Right forelimb (tissue), 1 donor: ENCODE results near the gene AMER2.

Experiments
- DNase-seq: peaks from one replicate; pipeline ENCODE4 v3.0.0-alpha.2; 2018

Gene AMER2, protein sequence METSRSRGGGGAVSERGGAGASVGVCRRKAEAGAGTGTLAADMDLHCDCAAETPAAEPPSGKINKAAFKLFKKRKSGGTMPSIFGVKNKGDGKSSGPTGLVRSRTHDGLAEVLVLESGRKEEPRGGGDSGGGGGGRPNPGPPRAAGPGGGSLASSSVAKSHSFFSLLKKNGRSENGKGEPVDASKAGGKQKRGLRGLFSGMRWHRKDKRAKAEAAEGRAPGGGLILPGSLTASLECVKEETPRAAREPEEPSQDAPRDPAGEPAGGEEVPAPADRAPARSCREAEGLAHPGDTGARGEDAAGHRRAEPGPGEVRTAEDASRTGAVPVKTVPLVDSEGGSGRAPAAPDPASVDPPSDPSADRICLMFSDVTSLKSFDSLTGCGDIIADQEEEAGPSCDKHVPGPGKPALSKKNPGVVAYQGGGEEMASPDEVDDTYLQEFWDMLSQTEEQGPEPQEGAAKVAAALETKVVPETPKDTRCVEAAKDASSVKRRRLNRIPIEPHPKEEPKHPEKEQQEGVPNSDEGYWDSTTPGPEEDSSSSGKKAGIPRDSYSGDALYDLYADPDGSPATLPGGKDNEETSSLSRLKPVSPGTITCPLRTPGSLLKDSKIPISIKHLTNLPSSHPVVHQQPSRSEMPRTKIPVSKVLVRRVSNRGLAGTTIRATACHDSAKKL

DNA sequence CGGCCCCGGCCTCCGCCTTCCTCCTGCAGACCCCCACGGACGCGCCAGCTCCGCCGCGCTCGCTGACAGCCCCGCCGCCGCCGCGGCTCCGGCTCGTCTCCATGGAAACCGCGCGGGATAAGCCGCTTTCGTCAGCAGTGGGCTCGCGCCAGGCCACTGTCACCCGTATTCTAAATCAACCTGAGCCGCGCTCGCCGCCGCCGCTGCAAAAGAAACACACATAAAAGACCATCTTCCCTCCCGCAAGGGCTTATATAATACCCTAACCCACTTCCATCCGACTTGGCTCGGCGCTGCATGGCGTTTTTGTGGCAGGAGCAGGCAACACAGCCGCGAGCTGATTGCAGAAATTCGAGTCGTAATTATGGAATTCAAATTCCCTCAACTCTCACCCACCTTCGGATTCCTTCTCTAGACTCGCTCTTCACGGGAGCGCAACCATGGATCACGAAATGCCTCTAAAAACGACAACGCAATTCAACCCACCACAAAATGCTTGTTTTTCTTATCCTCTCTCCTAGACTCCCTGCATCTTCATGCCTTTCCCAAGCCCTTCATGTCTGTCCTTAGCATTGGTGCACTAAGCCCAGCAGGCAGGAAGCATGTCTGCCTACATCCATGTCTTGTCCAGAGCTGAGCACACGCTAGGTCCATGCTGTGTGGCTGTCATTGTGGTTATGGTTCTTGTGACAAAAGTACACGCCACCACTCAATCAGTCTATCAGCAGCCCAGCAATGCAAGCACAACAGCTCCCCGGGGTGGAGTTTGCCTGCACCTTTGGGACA lies at the start of gene AMER2:
Gene AMER2, minus strand, starts transcription at position 772 of the 786 bp plus-strand sequence. Its CDS starts 669 bp downstream, at position 103.
- DNase-seq = peak; percentile 71

DNA sequence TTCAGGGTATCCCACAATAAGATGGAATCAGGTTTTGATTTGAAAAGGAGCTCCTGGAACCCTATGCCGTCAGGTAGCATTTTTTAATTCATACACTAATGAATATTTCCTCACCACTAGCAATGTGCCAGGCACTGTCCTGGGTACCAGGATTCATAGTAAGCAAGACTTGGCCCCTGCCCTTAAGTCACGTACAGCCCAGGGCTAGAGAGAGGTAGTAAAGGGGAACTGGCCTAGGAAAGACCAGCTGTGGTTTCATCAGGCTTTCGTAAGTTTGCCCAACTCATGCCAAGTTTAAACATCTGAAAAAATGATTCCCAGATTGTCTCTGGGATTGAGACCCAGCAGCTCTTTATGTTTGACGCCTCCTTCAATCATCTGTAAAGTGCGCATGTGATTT lies 45.9 kb upstream of the AMER2 start:
- DNase-seq = no peak

DNA sequence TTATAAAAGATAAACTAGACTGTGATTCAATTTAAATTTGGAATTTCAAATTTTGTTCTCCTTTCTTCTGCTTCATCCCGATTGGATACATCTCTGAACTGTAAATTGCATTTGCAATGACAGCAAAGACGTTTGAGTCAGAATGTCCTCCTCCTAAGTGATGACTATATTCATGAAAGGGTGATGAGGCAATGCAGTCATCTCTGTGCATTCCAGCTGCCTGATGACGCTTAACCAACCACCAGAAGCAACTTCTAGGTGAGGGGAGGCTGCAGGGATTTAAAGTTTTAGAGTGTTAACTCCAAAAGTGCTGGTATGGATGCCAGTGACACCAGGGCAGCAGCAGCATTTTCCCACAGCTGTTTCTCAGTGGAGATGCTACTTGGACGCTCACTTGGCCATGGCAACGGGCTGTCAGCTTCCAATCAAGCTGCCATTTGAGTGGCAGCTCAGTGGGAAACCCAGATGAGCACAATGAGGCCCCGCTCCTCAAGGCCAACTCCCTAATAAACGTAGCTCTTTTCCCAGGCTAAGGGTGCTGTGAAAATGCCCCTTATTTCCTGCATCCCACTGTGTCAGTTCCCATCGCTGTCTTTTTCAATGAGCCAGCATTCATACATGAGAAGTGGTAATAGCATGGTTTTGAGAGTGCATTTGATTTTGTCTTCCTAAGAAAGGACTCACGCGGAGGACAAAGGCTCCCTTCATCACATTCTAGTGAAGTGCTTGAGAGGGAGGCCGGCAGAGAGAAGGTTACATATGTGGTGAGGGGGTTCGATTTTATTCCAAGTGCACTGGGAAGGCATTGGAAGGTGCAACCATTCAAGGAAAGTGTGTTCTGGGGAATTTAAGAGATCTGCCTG lies 45.2 kb upstream of the AMER2 start:
- DNase-seq = no peak

DNA sequence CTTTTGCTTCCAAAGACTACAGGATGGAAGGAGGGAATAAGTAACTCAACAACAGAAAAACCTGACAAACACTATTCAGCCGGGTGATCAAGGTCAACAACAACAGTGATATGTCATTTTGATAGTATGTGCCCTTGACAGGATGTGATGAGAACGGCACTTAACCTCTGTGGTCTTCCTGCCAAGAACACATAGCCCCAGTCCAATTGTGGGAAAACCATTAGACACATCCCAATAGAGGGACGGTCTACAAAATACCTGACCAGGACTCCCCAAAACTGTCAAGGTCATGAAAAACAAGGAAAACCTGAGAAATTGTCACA lies 43.1 kb upstream of the AMER2 start:
- no peak for DNase-seq

DNA sequence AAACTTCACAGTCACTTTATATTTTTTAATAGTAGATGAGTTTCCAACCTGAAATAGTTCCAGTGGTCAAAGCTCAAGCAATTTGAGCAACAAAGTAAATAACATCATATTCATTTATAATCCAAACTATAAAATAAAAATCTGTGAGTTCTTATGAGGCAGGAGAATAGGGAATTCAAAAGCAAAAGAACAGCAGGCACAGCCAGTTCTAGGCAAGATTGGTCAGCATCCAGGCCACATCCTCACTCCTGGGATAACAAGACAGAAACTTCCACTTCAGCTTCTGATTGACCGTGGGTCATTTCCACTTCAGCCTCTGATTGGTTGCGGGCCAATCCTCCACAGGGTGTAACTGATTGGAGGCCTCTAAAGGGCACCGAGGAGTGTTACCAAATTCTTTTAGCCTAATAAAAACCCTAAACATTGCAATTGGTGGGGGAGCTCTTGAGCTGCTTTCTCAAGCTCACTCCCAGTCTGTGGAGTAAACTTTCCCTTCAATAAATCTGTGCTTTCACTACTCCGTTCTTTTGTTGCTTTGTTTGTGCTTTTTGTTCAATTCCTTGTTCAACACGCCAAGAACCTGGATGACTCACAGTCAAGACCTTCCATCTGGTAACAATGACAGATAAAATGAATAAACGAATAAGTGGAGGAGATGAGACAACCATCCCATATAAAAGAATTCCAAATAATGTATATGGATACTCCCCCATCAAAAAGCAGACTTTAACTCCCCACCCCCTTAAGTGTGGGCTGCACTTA lies 42.6 kb upstream of the AMER2 start:
- peak; percentile 54 for DNase-seq

DNA sequence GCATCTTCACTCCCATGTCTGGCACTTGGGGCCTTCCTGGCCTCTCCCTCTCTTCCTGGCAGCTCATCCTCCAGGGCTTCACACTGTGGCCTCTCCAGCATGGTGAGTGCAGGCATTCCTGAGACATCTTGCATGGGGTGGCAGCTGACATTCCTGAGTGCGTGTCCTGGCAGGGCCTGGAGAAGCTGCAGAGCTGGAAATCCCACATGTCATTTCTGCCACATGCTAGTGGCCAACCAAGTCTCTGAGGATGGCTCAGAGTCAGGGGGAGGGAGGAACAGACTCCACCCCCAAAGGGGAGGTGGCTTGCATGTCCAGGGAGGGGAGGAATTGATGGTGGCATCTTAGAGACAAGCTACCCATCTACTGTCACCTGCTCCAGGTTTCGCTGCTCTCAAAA lies 41.6 kb upstream of the AMER2 start:
- DNase-seq = no peak

DNA sequence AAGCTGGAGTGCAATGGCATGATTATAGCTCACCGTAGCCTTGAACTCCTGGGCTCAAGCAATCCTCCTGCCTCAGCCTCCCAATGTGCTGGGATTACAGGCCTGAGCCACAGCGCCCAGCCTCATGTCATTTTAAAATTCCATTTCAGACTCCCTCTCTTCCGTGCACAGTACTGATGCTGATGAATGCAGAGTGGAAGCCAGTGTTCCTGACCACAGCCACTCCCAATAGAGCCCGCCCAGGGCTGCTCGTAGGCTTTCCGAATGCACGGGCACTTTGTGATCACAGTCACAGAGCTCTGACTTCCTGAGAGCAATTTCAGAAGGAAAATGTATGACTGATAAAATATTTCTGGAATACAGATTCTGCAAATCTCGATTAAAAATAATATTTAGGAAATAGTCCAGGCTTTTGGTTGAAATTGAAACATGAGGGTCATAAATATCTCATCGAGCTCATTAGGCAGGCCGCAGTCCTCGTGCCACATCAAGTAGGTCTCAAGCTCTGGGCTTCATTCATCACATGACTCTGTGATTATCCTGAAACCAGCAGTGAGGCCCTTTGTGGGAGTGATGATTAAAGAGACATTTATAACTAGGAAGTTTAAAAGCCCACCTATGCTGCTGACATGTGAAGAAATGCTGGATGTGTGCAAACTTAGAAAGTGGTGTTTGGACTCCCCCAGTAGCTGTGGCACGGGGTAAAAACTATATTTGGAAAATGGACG lies 38.9 kb upstream of the AMER2 start:
- no peak for DNase-seq

DNA sequence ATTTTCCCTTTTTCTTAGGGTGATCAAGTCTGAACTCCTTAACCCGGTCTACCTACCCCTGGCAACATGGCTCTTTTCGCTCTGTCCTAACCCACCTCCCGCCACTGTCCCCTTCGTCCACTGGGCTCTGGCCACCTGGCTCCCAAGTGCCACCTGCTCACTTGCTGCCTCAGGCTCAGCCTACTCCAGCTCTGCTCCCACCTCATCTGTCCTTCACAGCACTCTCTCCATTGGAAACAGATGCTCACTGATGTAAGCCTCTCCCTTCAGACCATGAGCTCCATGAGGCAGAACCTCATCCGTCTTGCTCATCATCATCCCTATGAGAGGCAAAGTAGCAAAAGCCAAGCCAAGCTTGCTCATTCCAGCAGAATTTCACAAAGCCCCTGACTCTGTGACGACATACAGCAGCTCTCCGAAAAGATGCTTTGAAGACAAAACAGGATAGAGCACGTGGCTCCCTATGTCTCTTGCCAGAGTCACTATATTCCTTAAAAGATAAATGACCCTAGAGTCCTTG lies 35.3 kb upstream of the AMER2 start:
- DNase-seq = no peak

DNA sequence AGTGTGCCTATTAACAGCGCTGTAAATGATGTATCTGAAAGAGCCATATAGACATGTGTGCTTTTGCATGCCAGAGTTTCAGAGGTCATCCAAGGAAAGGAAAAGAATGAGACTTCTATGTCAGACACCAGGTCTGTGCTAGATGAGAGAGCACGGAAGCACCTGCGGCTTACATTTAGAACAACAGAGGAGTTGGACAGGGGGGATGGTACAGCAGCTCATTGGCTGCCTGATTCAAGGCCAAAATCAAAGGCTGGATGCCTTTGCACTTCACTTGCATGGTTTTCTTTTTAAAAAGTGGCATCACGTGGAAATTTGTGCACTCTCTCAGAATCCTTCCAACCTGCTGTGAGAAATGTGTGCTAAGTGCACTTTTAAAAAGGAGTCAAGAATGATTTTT lies 32.8 kb upstream of the AMER2 start:
- no peak for DNase-seq

DNA sequence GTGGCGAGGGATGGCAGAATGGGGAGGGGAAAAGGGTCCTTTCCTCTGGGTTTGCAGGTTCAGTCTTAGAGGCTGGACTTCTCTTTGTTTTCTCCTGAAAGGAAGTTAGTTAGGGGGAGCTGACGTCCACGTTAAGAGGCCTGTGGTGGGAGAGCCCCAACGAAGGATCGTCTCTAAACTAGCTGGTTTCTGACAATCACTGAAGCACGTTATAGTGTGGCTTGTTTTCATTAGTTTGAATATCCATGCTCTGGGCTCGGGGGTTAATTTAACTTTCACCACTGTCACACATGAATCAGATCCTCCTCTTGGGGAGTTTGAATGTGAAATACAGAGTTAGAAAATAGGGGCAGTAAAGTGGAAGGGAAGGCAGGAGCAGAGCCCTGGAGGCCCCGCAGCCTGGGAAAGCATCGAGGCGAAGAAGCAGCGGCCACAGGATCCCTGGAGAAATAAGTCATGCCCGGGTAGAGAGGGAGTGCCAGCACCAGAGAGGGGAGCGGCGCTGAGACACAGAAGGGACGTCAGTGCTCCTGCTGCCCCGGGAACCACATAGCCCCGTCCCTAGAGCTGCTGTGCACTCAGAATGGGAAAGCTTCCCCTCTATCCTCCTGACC lies 31.1 kb upstream of the AMER2 start:
- no peak for DNase-seq

DNA sequence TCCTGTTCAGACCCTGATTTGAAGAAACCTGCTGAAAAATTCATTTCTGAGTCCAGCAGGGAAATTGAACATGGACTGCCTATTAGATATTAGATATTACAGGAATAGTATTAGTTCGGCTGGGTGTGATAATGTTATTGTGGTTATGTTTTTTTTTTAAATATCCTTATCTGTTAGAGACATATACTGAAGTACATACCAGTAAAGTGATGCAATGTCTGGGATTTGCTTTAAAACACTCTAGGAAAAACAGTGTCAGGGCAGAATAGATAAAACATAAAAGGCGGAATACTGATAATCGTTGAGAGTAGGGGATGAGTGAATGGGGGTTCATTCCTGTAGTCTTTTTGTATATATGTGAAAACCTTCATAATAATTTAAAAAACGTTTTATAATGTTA lies 28.7 kb upstream of the AMER2 start:
- DNase-seq = no peak

DNA sequence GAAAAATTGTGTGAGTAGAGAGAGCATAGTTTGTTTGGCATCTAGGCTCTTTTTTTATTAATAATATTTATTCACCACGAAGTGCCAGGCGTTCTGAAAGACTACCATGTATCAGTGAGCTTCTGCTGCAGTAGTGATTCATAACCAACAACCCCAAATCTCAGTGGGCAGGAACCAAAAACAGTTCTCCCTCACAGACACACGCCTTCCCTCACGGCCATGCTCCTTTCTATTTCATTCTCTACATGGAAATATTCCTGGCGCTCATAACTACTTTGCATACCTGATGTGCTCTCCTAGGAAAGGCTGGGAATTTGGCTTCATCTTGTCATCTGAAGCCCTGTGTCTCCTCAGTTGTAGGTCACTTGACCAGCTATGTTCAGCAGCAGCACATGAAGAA lies 26.6 kb upstream of the AMER2 start:
- DNase-seq = no peak

DNA sequence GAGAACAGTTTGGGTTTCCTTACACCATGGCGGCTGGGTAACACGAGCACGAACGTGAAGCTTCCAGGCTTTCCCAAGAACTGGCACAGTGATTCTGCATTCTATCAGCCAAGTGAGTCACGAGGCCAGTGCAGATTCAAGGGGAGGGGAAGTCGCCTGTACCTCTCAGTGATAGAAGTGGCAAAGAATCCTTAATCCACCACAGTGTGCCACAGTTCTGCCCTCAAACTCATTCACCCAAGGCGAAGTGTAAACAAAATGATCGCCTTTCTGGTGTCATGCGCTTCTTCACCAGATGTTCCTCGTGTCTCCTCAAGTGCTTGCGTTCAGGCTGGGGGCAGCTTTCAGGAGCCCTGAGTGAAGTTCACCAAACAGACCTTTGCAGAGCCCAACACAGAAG lies 24.9 kb upstream of the AMER2 start:
- no peak for DNase-seq

DNA sequence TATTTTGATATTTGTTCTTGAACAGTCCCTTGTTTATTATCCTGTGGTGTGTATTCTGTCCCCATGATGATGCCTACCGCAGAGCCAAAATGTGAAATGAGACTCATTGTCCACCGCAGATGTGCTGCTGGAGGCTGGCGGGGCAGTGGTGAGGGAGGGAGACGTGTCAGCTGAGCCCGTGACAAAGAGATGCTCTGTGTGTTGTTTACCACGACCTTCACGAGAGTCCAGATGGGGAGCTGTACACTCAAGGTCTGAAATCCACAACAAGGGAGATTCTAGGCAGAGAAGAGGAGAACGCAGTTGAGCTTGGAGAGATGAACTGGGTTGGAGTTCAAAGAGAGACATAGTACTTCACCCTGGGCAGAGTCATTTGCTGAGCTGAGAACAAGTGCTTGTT lies 20.8 kb upstream of the AMER2 start:
- no peak for DNase-seq

DNA sequence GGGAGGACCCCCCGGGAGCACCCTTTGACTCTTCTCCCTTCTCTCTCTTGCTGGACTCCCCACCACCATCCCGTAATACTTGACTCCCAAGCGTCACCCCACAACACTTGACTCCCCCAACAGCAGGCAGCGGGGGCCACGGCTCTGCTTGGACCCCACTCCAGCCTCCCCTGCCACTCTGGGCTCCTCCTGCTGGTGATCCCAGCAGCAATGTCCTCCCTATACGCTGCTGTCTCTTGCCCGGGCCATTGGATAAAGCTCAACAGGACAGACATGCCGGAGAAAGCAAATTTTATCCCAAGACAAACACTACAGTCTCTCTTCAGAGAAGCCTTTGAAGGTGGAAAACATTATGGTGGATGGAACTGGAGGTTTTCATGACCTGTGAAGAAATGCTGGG lies 20.4 kb upstream of the AMER2 start:
- no peak for DNase-seq

DNA sequence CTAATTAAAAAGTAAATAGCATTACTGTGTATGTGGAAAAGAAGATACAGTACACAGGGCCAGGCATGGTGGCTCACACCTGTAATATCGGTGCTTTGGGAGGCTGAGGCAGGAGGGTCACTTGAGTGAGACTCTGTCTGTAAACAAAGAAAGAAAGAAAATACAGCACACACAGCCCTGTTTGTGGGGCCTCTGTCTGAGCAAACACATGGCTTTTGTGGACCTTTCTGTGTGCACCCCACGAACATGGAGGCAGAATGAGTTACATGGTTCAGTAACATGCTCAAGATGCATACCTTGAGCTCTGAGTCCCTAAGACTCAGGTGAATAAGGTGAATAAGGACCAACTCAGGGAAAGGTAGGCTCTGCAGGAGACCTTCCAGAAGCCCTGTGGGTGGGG lies 20.0 kb upstream of the AMER2 start:
- no peak for DNase-seq

DNA sequence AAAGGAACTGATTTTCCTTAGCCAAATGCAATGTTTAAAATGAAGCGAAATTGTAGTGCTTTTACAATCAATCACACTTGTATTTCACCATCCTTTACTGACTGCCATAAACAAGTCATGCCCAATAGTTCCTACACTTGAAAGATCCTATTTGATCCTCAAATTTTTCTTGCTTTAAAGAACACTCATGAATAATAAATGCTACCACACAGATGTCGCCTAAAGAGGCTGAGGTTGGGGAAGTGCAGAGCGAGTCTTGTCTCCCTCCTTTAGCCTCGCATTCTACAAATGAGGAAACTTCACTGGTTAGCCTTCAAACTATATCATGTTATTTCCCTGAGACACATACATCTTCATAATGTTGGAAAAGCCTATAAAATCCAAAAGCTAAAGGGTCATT lies 18.7 kb upstream of the AMER2 start:
- no peak for DNase-seq

DNA sequence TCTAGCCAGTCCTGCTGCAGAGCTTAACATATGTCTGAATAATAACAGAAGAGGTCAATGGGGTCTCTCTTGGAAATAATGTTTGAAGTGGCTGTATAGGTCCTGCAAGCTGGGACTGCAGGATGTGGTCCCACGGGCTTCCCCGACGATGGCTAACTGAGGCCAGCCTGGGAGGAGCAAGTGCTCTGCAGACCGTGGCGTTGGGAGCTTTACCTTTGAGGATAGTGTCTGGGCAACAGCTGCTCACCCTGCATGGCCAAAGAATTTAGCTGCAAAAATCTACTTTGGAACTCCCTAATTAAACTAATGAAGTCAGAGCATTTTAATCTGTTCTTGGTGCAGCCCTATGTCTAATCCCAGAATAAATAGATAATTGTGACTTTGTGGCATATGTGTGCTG lies 18.2 kb upstream of the AMER2 start:
- DNase-seq = no peak

DNA sequence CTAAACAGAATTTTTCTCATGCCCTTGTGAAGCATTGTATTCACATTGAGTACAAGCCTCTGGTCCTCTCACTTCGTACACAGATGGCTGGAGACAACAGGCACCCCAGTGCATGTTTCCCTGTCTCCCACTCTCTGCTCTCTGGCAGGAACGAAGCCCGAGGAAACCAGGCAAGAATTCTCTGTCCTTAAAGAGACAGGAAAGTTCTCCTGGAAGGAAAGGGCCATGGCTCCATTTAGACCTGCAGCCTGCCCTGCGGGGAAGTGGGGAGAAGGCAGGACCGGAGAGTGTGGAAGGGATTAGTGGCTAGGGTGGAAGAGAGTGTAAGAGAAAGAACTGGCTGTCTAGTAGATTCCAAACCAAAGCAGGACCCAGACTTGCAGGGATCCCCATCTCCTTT lies 15.5 kb upstream of the AMER2 start:
- no peak for DNase-seq

DNA sequence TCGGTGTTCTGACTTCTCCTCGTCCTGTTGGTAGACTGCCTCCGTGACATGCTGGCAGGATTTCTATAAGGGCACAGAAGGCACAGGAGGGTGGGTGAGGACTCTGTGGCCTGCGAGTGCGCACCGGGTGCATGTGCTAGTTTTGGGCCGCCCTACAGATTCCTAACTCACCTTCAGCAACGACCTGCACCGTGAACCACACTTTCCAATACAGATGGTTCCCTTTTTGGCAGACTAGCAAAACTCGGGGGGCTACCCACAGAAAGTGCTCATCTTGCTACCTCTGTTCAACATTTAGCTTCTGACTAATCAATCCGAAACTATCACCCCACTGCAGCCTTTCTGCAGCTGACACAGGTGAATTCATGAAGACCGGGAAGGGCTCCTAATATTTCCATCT lies 14.1 kb upstream of the AMER2 start:
- DNase-seq = no peak

DNA sequence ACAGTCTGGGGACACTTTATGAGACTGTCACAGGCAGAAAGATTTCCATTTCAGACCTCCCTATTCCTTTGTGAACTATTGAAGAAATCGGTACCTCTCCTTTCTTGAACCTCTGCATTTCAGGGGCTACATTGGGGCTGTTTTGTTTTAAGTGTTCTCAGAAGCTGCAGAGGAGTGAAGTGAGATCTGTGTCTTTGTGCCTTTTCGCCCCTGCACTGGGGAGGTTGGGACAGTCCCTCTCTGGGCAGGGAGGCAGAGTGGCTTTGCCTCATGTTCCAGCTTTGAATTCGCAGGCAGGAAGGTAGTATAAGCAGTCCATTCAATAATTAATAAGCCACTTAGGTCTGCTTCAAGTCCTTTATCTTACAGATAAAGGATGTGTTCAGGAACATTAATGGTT lies 9.5 kb upstream of the AMER2 start:
- DNase-seq = no peak
